ENCODE results near the gene MAP3K13.

The MAP3K13 gene, protein sequence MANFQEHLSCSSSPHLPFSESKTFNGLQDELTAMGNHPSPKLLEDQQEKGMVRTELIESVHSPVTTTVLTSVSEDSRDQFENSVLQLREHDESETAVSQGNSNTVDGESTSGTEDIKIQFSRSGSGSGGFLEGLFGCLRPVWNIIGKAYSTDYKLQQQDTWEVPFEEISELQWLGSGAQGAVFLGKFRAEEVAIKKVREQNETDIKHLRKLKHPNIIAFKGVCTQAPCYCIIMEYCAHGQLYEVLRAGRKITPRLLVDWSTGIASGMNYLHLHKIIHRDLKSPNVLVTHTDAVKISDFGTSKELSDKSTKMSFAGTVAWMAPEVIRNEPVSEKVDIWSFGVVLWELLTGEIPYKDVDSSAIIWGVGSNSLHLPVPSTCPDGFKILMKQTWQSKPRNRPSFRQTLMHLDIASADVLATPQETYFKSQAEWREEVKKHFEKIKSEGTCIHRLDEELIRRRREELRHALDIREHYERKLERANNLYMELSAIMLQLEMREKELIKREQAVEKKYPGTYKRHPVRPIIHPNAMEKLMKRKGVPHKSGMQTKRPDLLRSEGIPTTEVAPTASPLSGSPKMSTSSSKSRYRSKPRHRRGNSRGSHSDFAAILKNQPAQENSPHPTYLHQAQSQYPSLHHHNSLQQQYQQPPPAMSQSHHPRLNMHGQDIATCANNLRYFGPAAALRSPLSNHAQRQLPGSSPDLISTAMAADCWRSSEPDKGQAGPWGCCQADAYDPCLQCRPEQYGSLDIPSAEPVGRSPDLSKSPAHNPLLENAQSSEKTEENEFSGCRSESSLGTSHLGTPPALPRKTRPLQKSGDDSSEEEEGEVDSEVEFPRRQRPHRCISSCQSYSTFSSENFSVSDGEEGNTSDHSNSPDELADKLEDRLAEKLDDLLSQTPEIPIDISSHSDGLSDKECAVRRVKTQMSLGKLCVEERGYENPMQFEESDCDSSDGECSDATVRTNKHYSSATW

GRCh38 chr3:185362850-185363661 is at the start of gene MAP3K13:
TSS of gene MAP3K13 (plus strand) at chr3:185363136. CDS start at chr3:185428582, 65,446 bp downstream.
- peak; percentile 78 to 85 for DNase-seq

DNA sequence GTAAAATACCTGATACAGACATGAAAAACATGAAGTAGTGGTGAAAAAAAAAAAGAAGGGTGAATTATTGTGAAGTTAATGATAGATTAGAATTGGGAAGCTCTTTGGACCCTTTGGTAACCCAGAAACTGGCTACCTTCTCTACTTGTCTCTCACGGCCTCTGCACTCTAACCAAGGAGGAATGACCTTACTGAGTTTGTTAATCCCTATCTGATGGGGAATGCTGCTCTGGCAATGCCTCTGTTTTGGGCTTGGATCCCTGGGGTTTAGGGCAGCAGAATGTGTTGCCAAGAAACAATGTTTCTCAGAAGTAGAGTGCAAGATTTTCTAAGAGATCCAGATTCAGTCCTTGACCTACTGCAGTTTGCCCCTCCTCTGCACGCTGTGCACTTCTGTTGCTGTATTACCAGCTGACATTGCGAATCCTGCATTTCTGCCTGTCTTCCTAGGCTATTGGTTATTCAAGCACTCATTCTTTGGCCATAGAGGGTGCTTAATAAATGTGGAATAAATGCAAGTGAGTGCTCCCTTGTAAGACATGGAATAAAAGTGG is 49.2 kb upstream of the MAP3K13 start:
- DNase-seq, result no peak

- peak; percentile 93 to 95 for DNase-seq
These were observed 46.1 kb upstream of the MAP3K13 start for GRCh38 chr3:185316740-185317412.

GRCh38 chr3:185317674-185318073 is 45.3 kb upstream of the MAP3K13 start:
- peak; percentile 48 to 62 for DNase-seq

DNA sequence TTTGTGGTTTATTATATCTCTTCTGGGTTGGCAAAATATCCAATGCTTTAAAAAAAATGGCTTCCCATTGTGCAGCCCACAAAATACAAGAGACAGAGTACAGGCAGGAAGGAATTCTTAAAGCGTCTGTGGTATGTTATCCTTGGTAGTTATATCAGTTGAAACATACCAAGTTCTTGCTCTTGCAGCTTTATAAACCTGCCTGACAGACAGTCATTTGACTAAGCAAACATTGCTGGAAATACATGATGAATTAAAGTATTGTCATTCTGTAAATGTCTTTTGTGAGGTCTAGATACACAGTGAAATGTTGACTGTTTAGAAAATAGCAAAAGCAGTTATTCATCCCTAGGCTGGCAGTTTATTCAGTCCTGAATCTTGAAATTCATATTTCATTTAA is 44.8 kb upstream of the MAP3K13 start:
- DNase-seq, result no peak

DNA sequence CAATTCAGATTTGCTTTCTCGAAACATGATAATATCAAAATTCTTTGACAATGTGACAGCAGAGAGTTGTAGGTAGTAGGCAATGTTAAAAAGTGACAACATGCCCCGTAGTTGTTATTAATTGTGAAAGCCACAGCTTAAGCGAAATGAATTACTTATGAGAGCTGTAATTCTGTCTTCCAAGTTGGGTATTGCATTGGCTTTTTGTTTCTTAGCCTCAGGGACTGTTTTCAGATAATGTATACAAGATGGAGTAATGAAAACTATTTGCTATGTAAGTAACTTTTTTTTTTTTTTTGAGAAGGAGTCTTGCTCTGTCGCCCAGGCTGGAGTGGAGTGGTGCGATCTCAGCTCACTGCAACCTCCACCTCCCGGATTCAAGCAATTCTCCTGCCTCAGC is 43.1 kb upstream of the MAP3K13 start:
- no peak for DNase-seq

DNA sequence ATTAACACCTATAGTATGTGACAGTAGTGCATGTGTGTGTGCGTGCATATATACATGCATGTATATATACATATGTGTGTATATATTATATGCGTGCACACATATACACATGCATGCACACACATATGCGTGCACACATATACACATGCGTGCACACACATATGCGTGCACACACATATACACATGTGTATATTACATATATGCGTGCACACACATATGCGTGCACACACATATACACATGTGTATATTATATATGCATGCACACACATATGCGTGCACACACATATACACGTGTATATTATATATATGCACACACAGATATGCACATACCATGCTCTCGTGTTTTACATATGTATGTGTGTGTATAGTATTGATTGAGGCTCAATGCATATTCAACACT is 42.0 kb upstream of the MAP3K13 start:
- no peak for DNase-seq

GRCh38 chr3:185322101-185322719 is 40.7 kb upstream of the MAP3K13 start:
- DNase-seq, result peak in 1 of 2 donors; percentile 43

GRCh38 chr3:185325946-185326791 is 36.8 kb upstream of the MAP3K13 start:
- DNase-seq, result no peak

GRCh38 chr3:185327062-185327461 is 35.9 kb upstream of the MAP3K13 start:
- no peak for DNase-seq

DNA sequence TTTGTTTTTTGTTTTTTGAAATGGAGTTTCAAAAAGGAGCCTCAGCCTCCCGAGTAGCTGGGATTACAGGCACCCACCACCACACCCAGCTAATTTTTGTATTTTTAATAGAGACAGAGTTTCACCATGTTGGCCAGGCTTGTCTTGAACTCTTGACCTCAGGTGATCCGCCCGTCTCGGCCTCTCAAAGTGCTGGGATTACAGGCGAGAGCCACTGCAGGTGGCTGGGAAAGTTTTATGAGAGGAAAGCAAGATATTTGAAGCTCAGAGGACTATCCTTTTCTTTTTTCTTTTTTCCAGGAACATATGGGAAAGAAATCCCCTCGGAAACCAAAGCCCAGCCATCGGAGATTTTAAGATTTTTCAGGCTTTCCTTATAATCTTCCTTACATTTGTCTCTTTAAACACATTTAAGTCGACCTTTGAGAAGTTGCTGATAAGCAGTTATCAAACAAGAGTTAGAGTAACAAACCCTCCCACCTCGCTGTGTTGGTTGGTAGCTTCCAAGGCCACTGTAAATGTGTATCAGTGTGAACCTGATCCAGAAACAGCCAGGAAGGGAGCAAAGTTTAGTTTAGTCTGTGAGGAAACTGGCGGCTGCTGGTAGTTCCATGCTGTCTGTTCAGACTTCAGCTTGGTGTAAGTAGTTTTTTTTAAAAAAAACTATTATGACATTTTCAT is 34.5 kb upstream of the MAP3K13 start:
- no peak for DNase-seq

GRCh38 chr3:185330238-185330637 is 32.7 kb upstream of the MAP3K13 start:
- peak; percentile 64 for DNase-seq

DNA sequence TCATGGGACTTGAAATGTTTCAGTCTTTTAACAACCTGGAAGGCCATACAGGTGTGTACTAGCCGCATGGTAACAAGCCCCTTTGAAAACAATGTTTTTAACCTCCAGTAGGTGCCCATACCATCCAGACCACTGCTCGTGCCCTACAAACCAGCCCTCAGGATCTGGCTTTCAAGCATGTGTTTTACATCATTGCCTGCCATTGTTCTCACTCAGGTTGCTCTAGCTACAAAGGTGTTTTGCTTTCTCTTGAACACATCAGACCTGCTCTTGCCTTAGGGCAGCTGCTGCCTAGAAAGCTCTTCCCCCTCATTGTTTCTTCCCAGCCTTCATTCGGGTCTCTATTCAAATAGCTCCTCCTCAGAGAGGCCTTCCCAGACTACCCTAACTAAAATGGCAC is 32.3 kb upstream of the MAP3K13 start:
- DNase-seq, result no peak

DNA sequence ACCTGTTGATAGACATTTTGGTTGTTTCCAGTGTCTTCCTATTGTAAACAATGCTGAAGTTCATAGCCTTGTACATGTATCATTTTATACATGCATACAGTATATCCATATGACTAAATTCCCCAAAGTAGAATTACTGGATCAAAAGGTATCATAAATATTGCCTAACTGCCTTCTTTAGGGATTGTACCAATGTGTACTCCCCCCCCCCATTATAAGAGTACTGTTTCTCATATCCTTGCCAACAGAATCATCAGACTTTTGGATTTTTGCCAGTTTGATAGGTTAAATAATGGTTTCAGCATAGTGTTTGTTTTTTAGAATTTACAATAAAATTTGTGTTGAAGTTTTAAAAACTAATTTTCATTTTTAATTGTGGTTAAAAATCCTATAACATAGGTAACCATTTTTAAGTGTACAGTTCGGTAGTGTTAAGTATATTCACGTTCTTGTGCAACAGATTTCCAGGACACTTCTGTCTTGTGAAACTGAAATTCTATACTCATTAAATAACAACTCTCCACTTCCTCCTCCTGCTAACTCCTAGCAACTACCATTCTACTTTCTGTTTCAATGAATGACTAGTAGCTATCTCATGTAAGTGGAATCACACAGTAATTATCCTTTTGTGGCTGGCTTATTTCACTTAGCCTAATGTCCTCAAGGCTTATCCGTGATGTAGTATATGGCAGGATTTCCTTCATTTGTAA is 30.8 kb upstream of the MAP3K13 start:
- DNase-seq, result peak; percentile 83 to 92

GRCh38 chr3:185335799-185336198 is 27.1 kb upstream of the MAP3K13 start:
- no peak for DNase-seq

DNA sequence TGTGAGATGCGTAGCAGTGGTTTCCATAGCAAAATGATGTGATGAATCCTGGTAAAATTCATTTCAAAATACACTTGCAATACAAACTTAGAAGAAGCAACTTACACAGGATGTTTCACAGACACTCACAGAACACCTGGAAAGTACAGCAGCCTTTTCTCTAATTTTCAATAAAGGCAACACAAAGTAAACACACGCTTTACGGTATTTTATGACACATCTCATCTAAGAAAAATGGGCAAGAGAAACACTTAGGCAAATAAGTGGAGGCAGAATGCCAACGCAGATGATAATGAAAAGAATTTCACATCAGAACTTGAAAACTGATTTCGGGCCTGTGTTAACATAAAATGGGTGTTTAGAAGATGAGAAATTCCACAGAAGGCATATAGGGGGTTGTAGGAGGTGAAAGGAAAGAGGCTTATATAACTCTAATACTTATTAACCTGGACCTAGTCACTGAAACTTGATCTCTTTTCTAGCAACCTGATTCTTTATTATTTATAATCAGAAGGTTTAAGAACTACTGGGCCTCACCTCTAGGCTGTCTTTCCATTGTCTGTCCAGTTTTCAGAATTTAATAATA is 25.6 kb upstream of the MAP3K13 start:
- DNase-seq, result no peak

GRCh38 chr3:185339945-185340344 is 23.0 kb upstream of the MAP3K13 start:
- DNase-seq, result no peak

DNA sequence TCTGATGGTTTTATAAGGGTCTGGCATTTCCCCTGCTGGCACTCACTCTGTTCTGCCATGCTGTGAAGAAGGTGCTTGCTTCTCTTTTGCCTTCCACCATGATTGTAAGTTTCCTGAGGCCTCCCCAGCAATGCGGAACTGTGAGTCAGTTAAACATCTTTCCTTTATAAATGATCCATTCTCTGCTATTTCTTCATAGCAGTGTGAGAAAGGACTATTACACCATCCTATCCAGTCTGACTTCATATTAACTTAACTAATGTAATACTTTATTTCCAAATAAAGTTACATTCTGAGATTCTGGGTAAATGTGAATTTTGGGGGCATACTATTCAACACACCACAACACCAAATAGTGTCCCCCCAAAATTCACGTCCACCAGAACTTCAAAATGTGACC is 22.2 kb upstream of the MAP3K13 start:
- peak in 1 of 2 donors; percentile 46 for DNase-seq
